Measurements from ENCODE around the gene KATNIP.

Gene KATNIP

GRCh38 chr16:27549746-27550581 lies at the start of gene KATNIP, which contains the start of gene GTF3C1:
Gene KATNIP (plus strand): TSS chr16:27550144. CDS start chr16:27550171, 27 bp downstream.
Gene GTF3C1 (minus strand): TSS chr16:27549913. CDS start chr16:27549890, 23 bp downstream.
- peak; percentile 100 for DNase-seq (ENCODE audit: low spot score)

DNA sequence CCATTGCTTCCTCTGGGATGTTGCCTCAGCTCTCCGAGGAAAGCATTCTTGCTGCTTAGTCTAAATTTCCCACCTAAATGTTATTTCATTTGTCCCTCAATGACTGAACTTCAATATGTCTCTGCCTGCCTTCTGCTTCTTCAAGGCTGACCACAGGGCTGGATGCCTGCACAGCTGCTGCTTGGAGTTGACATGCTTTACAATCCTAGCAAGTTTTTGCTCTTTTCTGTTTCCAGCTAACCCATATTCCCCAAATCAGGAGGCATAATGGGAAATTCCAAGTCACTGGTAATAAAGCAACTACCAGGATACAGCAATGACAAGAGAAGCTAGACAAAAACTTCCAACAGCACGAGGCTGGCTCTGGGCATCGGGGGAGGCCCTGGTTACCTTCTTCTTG lies 49.1 kb upstream of the KATNIP start:
- DNase-seq (ENCODE audit: low spot score) = no peak

DNA sequence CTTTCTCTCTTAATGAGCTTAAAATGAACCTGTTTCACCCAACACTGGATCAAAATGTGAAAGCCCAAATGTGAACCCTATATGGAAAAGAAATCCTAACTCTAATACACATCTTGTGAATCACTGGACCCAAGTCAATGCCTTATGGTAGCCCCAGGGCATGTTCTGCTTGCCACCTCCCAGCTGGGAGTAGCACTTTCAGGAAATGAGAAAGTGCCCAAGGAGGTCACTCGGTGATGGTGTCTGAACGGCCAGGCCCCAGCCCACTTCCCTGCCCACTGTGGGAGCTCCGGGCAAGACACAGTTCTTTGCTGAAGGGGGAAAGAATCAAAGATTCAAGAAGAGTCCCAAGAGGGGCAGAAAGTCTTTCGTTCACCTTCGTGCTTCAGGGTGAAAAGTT lies 46.3 kb upstream of the KATNIP start:
- no peak for DNase-seq (ENCODE audit: low spot score)

DNA sequence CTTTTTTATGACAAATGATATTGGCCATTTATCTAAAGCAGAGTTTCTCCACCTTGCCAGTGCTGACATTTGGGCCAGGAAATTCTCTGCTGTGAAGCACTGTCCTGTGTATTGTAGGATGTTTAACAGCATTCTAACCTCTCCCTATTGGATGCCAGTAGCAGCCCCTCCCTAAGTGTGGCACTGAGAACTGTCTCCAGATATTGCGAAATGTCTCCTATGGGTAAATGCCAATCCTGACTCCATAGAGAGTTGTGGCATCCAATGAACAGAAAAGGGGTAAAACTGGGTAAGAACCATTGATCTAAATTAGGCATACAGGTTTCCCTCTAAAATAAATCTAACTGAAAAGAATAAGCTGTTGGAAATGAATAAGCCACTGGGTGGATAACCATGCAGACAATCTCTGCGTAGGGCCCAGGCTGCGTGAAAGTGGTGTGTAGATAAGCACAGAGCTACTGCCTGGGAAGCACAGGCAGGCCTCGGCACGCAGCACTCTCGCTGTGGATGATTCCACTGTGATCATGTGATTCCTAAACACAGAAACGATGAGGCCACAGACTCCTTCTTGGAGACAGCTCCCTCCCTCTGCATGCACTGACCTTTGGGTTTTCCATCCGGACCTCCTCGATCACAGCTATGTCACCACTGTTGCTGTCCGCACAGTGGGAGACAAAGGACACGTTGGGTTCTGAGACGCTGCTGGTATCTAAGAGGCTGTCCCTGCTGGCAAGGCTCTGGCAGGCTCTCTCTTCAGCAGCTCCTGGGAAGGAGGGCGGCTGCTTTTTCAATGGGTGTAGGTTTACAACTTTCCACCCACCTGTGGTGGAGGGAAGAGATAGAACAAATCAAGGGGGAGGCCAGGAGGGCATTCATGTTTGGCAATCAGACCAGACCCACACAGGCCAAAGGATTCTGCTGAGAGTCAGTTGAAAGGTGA lies 44.4 kb upstream of the KATNIP start:
- DNase-seq (ENCODE audit: low spot score) = no peak

GRCh38 chr16:27506771-27507170 lies 43.2 kb upstream of the KATNIP start:
- no peak for DNase-seq (ENCODE audit: low spot score)

- DNase-seq (ENCODE audit: low spot score) = no peak
Observed at GRCh38 chr16:27508476-27508875, 41.5 kb upstream of the KATNIP start.

DNA sequence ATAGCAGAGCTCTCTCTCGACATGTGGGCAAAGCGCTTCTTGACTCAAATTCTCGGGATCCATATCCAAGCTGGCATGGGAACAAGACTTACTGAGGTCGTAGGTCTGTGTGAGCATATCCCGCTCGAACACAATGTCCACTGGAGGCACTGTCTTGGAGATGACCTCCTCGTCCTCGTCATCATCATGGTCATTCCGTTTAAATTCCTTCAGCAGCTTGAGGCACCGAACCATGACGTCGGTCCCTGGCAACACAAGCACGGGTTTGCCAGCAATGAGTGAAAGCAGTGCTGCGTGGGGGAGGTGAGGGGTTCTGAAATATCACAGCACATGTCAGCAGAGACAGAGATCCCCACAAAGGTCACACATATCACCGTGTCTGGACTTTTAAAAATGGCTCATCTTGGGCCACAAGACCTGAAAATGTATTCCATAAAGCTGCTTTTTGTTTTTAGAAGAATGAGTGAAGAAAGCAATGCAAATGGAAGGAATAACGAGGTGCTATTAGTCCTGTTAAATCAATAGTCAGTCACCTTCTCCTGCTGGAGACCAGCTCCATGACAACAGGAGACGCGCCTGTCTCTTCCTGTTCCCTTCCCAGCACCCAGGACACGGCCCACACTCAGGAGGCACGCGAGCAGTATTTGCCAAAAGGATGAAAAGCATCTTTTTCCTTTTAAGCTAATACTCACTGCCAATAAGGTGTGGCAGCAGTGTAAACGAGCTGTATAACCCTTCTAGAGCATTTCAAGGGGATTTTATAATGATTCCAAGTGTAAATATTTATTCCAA lies 38.1 kb upstream of the KATNIP start:
- no peak for DNase-seq (ENCODE audit: low spot score)

DNA sequence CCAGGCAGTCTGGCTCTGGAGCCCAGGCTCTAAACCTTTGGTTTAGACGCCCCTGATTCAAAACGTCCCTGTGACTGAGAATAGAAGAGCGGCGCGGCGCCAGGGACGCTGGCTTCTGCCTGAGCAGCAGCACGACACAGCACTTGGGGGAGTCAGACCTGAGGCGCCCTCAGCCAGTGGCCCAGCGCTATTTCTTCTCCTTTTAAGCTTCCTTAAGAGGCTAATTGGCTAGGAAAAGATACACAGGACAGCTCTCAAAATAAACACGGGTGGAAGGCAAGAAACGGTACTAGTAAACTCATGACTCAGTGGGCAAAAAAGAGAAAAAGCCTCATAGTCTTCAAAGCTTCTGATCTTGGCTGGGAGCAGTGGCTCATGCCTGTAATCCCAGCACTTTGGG lies 35.1 kb upstream of the KATNIP start:
- no peak for DNase-seq (ENCODE audit: low spot score)

- DNase-seq (ENCODE audit: low spot score) = peak; percentile 66
Observed at GRCh38 chr16:27515874-27516353, 34.0 kb upstream of the KATNIP start.

DNA sequence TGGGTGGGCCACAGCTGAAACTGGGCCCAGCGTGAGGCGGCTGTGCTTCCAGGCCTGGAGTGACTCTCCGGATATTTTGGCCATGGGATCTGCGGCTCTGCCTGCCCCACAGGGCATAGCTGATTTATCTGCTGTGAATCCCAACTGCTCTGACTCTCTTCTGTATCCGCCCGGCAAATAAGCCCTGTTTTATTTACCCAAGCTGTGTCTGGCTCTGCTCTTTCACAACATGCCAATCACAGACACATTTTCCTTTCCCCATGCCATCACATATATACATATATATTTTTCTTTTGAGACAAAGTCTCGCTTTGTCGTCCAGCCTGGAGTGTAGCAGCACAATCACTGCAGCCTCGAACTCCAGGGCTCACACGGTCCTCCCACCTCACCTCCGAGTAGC lies 33.6 kb upstream of the KATNIP start:
- no peak for DNase-seq (ENCODE audit: low spot score)

GRCh38 chr16:27517664-27518063 lies 32.3 kb upstream of the KATNIP start:
- DNase-seq (ENCODE audit: low spot score) = no peak

DNA sequence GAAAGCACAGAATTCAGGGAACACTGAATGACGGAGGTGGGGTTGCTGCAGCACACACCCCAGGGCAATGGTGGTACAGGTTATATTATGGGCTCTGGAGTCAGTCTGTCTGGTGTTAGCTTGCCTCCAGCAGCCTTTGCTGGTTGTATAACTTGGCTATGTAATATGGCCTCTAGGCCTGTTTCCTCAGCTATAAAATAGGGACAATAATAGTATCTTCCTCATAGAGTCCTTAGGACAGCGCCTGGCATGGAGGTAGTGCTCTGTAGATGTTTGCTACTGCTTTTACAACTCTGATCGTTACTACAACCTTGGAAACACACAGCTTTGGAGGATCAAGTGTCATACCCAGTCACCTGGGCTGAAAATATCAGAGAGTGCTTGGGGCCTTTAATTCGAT lies 31.7 kb upstream of the KATNIP start:
- DNase-seq (ENCODE audit: low spot score) = no peak

GRCh38 chr16:27520982-27521673 lies 28.8 kb upstream of the KATNIP start:
- DNase-seq (ENCODE audit: low spot score) = no peak

DNA sequence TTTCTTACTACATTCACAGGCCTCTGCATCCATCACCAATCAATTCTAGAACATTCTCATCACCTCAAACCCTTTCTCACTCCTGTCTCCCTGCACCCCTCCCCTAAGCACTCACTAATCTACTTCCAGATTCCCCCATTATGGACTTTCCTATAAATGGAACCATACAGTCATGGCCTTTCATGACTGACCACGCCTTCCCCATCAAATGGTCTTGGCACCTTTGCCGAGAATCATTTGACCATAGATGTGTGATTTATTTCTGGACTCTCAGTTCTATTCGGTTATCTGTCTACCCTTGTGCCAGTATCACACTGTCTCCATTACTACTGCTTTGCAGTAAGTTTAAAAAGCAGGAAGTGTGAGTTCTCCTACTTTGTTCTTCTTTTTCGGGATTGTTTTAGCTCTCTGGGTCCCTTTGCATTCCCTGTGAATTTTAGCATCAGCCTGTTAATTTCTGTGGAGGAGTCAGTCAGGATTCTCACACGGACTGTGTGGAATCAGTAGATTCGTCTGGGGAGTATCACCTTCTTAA lies 27.7 kb upstream of the KATNIP start:
- DNase-seq (ENCODE audit: low spot score) = no peak

DNA sequence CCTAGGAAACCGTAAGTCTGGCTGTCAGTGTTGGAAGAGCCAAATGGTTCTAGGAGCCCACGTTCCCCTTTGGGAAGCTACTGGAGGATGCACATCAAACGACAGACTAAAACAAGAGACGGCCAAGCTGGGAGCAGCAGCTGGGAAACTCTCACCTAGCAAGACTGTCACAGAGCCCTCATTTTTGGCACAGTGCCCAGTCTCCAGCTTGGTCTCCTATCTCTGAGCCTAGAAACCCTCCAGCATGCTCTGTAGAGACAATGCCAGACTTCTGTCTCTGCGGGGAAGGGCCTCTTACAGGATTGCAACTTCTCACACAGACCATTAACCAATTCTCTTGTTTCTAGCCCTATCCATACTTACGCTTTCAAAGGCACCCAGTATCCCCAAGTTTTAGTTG lies 23.8 kb upstream of the KATNIP start:
- DNase-seq (ENCODE audit: low spot score) = no peak

DNA sequence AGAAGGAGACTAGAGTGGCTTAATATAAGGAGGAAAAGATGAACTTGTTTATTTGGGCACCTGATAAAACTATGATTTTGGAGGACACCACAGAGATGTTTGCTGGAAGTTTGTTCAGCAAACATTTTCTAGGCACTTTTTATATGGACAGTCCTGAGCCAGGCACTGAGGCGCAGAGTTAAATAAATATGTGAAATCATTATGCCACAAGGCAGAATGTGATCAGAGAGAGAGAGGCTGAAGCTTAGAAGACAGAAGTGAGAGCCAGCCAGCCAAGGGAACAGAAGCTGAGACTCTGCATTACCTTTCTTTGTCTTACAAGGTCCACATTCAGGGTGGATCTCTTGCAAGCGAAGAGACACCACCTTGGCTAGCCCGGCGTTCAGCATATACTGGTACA lies 21.6 kb upstream of the KATNIP start:
- DNase-seq (ENCODE audit: low spot score) = no peak

GRCh38 chr16:27529962-27530361 lies 20.0 kb upstream of the KATNIP start:
- DNase-seq (ENCODE audit: low spot score) = no peak

DNA sequence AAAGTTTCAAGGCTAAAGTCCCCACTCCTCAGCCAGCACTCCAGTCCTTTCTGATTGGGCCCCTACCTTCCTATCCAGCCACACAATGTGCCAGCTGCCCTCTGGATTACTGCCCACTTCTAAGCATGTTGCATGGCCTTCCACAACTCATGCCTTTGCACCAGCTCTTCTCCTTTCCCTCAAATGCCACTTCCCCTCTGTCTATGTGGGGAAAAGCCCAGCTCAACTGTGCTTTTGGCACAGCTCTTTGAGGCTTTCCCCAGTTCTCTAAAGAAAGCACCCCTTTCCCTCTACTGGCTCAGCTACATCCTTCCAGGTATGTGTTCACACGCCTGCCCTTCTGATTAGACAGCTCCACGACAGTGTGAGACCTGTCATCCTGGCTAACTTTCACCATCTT lies 18.8 kb upstream of the KATNIP start:
- no peak for DNase-seq (ENCODE audit: low spot score)

GRCh38 chr16:27531826-27532800 lies 17.8 kb upstream of the KATNIP start:
- no peak for DNase-seq (ENCODE audit: low spot score)

GRCh38 chr16:27534256-27534655 lies 15.7 kb upstream of the KATNIP start:
- DNase-seq (ENCODE audit: low spot score) = no peak

Data from HuH-7 (cell line).